ENCODE data around the gene TSSC4. TPM values are rescaled to one million over a fixed set of nuclear protein-coding genes. Genes with fewer than 3 reads are reported as not detected.

TSSC4 gene
- total RNA-seq, 1 experiment from 2014 or later, result 35.6 TPM

- Histone ChIP-seq H4K20me1 (ENCODE audit: insufficient read depth) (no peaks in the 10 kb centered on the region), H3K4me1 (replicated peaks; ENCODE audit: insufficient read depth) (peaks cover 9% of the 10 kb centered on the region; the same call in 1 of the 2 replicates), H2AFZ (no peak overlapping the region), H3K9me3 (ENCODE audit: insufficient read depth, low read depth) (no peaks in the 10 kb centered on the region), H3K9me2 (ENCODE audit: insufficient read depth) (no peaks in the 10 kb centered on the region), H3K27me3 (ENCODE audit: insufficient read depth, low read depth) (peaks cover 3% of the 10 kb centered on the region; the same call in 1 of the 2 replicates), H3K4me2 (no peak overlapping the region), H3F3A (ENCODE audit: insufficient read depth, low read depth) (peaks cover 10% of the 10 kb centered on the region; the same call in 1 of the 2 replicates), H3K79me2 (ENCODE audit: low read depth) (no peaks in the 10 kb centered on the region), H3K27ac (no peak overlapping the region), H3K4me3 (no peak overlapping the region), H3K36me3 (ENCODE audit: low read depth) (no peaks in the 10 kb centered on the region)
- POLR2A ChIA-PET (ENCODE audit: unreplicated experiment), result no interaction called here
- CTCF ChIA-PET, result no interaction called here
- intact Hi-C loops (cut with micrococcal nuclease; ENCODE audit: unreplicated experiment), result no loop called here
- TF ChIP-seq CTCF (conservative IDR thresholded peaks at IDR 0.05), result no peak
- no peak for TF ChIP-seq EZH2 (IDR thresholded peaks at IDR 0.05; ENCODE audit: low read depth)
- no TSS peak for BruUV-seq (replicated peaks)
- no peak for DNase-seq
Observed at GRCh38 chr11:2358754-2359442, 41.7 kb upstream of the TSSC4 start.

GRCh38 chr11:2359557-2359956 lies 41.0 kb upstream of the TSSC4 start:
- peaks cover 9% of the 10 kb centered on the region; the same call in 1 of the 2 replicates for H3K4me1 ChIP-seq (replicated peaks; ENCODE audit: insufficient read depth)
- no TSS peak for BruUV-seq (replicated peaks)
- ChIA-PET CTCF (no interaction called here), POLR2A (ENCODE audit: unreplicated experiment) (no interaction called here)
- H3K4me3 ChIP-seq, result no peak overlapping the region
- no peaks in the 10 kb centered on the region for H3K36me3 ChIP-seq (ENCODE audit: low read depth)
- no peaks in the 10 kb centered on the region for H4K20me1 ChIP-seq (ENCODE audit: insufficient read depth)
- intact Hi-C loops (cut with micrococcal nuclease; ENCODE audit: unreplicated experiment), result no loop called here
- no peak overlapping the region for H3K27ac ChIP-seq
- no peaks in the 10 kb centered on the region for H3K9me3 ChIP-seq (ENCODE audit: insufficient read depth, low read depth)
- no peak overlapping the region for H3K4me2 ChIP-seq
- DNase-seq, result no peak
- no peaks in the 10 kb centered on the region for H3K9me2 ChIP-seq (ENCODE audit: insufficient read depth)
- no peaks in the 10 kb centered on the region for H3K79me2 ChIP-seq (ENCODE audit: low read depth)
- H3K27me3 ChIP-seq (ENCODE audit: insufficient read depth, low read depth), result peaks cover 3% of the 10 kb centered on the region; the same call in 1 of the 2 replicates
- TF ChIP-seq EZH2 (IDR thresholded peaks at IDR 0.05; ENCODE audit: low read depth) (no peak), CTCF (conservative IDR thresholded peaks at IDR 0.05) (no peak)
- H3F3A ChIP-seq (ENCODE audit: insufficient read depth, low read depth), result peaks cover 10% of the 10 kb centered on the region; the same call in 1 of the 2 replicates
- no peak overlapping the region for H2AFZ ChIP-seq

- no peak for DNase-seq
- H3K27me3 ChIP-seq (ENCODE audit: insufficient read depth, low read depth), result peaks cover 3% of the 10 kb centered on the region; the same call in 1 of the 2 replicates
- H3K4me2 ChIP-seq, result no peak overlapping the region
- H3K9me3 ChIP-seq (ENCODE audit: insufficient read depth, low read depth), result no peaks in the 10 kb centered on the region
- no peaks in the 10 kb centered on the region for H3K36me3 ChIP-seq (ENCODE audit: low read depth)
- no peak overlapping the region for H2AFZ ChIP-seq
- no peaks in the 10 kb centered on the region for H3K79me2 ChIP-seq (ENCODE audit: low read depth)
- CTCF ChIA-PET, result no interaction called here
- H4K20me1 ChIP-seq (ENCODE audit: insufficient read depth), result no peaks in the 10 kb centered on the region
- BruUV-seq (replicated peaks), result no TSS peak
- H3K4me1 ChIP-seq (replicated peaks; ENCODE audit: insufficient read depth), result peaks cover 7% of the 10 kb centered on the region; the same call in 1 of the 2 replicates
- no peak overlapping the region for H3K4me3 ChIP-seq
- H3F3A ChIP-seq (ENCODE audit: insufficient read depth, low read depth), result peaks cover 5% of the 10 kb centered on the region; the same call in 1 of the 2 replicates
- TF ChIP-seq EZH2 (IDR thresholded peaks at IDR 0.05; ENCODE audit: low read depth), result no peak
- intact Hi-C loops (cut with micrococcal nuclease; ENCODE audit: unreplicated experiment), result no loop called here
- POLR2A ChIA-PET (ENCODE audit: unreplicated experiment), result interaction anchor here (0.5 kb wide), 1 partner anchor 17 kb away, joined by 3 read pairs; no protein-coding TSS in a partner anchor
- H3K9me2 ChIP-seq (ENCODE audit: insufficient read depth), result no peaks in the 10 kb centered on the region
- no peak overlapping the region for H3K27ac ChIP-seq
Observed at GRCh38 chr11:2360081-2360642, 40.4 kb upstream of the TSSC4 start.

Data from PC-9 (cell line).